Measurements from ENCODE around the gene TTLL10.

TTLL10 gene

DNA sequence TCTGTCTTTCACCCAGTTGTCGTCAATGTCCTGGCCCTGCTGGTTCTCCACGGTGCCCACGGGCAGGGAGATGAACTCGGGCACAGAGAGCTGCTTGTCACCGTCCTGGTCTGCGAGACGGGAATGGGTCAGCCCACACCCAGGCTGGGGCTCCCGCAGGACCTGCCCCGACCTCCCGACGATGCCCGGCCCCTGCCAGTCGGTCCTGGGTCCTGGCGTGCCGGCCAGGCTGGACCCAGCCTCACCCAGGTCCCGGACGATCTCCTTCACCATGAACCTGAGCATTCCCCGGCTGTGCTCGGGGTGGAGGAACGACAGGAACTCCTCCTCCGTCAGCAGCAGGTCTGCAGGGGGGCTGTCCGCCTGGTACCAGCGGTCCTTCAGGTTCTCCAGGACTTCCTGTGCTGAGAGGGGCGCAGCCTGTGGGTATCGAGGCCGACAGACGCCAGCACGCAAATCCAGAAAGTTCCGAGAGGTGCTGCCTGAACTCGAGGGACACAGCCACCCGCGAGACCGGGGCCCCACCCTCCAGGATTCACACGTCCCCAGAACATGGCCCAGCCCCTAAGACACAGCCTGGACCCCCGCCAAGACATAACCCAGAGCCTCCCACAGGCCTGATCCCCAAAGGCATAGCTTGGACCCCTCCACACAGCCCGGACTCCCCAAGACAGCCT, 45.0 kb downstream of the TTLL10 start:
- H3K4me3 ChIP-seq (IDR thresholded peaks at IDR 0.05; ENCODE audit: insufficient read depth, low read depth, low read length), result no peak overlapping the region
- H3K9ac ChIP-seq, result no peak overlapping the region
- H3K27ac ChIP-seq, result no peak overlapping the region
- no peaks in the 10 kb centered on the region for H4K20me1 ChIP-seq (ENCODE audit: insufficient read depth)
- peaks cover 6% of the 10 kb centered on the region; the same call in 1 of the 2 replicates for H3K36me3 ChIP-seq (ENCODE audit: insufficient read depth)
- H3K79me2 ChIP-seq (ENCODE audit: insufficient read depth, low read depth), result no peaks in the 10 kb centered on the region
- no peak overlapping the region for H2AFZ ChIP-seq (ENCODE audit: low read depth)
- H3K4me1 ChIP-seq (ENCODE audit: low read depth, poor library complexity, severe bottlenecking), result peaks cover 12% of the 10 kb centered on the region
- H3K27me3 ChIP-seq (ENCODE audit: insufficient read depth, low read depth), result no peaks in the 10 kb centered on the region
- H3K4me2 ChIP-seq, result no peak overlapping the region
- no peak for TF ChIP-seq CTCF (conservative IDR thresholded peaks at IDR 0.05; ENCODE audit: low read depth, low read length)

DNA sequence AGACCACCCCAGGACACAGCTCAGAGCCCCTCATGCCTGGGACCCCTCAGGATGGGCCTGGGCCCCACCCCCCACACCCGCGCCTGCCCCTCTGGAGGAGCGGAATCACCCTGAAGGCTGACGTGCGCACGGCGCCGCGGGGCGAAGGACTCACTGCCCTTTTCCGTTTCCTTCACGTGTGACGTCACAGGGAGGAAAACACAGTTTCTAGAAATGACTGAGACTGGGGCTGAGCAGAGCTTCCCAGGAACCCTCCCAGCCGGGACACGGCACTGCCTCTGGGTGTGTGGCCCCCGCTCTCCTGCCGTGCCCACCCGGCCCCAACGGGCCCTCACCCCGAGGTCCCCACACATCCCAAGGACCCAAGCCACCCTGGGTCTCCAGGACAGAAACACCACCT, 45.7 kb downstream of the TTLL10 start:
- H3K27ac ChIP-seq, result no peak overlapping the region
- H3K36me3 ChIP-seq (ENCODE audit: insufficient read depth), result peaks cover 6% of the 10 kb centered on the region; the same call in 1 of the 2 replicates
- H3K9ac ChIP-seq, result no peak overlapping the region
- no peak overlapping the region for H2AFZ ChIP-seq (ENCODE audit: low read depth)
- H4K20me1 ChIP-seq (ENCODE audit: insufficient read depth), result no peaks in the 10 kb centered on the region
- H3K79me2 ChIP-seq (ENCODE audit: insufficient read depth, low read depth), result no peaks in the 10 kb centered on the region
- H3K4me1 ChIP-seq (ENCODE audit: low read depth, poor library complexity, severe bottlenecking), result peaks cover 12% of the 10 kb centered on the region
- H3K4me3 ChIP-seq (IDR thresholded peaks at IDR 0.05; ENCODE audit: insufficient read depth, low read depth, low read length), result no peak overlapping the region
- no peak overlapping the region for H3K4me2 ChIP-seq
- no peaks in the 10 kb centered on the region for H3K27me3 ChIP-seq (ENCODE audit: insufficient read depth, low read depth)
- no peak for TF ChIP-seq CTCF (conservative IDR thresholded peaks at IDR 0.05; ENCODE audit: low read depth, low read length)

GRCh38 chr1:1220197-1220596, 46.5 kb downstream of the TTLL10 start:
- Histone ChIP-seq H3K4me3 (IDR thresholded peaks at IDR 0.05; ENCODE audit: insufficient read depth, low read depth, low read length) (no peak overlapping the region), H3K4me2 (no peak overlapping the region), H2AFZ (ENCODE audit: low read depth) (no peak overlapping the region), H4K20me1 (ENCODE audit: insufficient read depth) (no peaks in the 10 kb centered on the region), H3K27me3 (ENCODE audit: insufficient read depth, low read depth) (no peaks in the 10 kb centered on the region), H3K79me2 (ENCODE audit: insufficient read depth, low read depth) (no peaks in the 10 kb centered on the region), H3K36me3 (ENCODE audit: insufficient read depth) (peaks cover 6% of the 10 kb centered on the region; the same call in 1 of the 2 replicates), H3K27ac (no peak overlapping the region), H3K9ac (no peak overlapping the region), H3K4me1 (ENCODE audit: low read depth, poor library complexity, severe bottlenecking) (peaks cover 5% of the 10 kb centered on the region)
- no peak for TF ChIP-seq CTCF (conservative IDR thresholded peaks at IDR 0.05; ENCODE audit: low read depth, low read length)

GRCh38 chr1:1221887-1222574, 48.4 kb downstream of the TTLL10 start:
- H3K27ac ChIP-seq, result no peak overlapping the region
- no peak overlapping the region for H3K4me2 ChIP-seq
- H3K4me3 ChIP-seq (IDR thresholded peaks at IDR 0.05; ENCODE audit: insufficient read depth, low read depth, low read length), result no peak overlapping the region
- TF ChIP-seq CTCF (conservative IDR thresholded peaks at IDR 0.05; ENCODE audit: low read depth, low read length), result no peak
- H2AFZ ChIP-seq (ENCODE audit: low read depth), result no peak overlapping the region
- no peaks in the 10 kb centered on the region for H4K20me1 ChIP-seq (ENCODE audit: insufficient read depth)
- no peak overlapping the region for H3K9ac ChIP-seq
- H3K27me3 ChIP-seq (ENCODE audit: insufficient read depth, low read depth), result no peaks in the 10 kb centered on the region
- no peaks in the 10 kb centered on the region for H3K4me1 ChIP-seq (ENCODE audit: low read depth, poor library complexity, severe bottlenecking)
- peaks cover 7% of the 10 kb centered on the region; the same call in 1 of the 2 replicates for H3K79me2 ChIP-seq (ENCODE audit: insufficient read depth, low read depth)
- peaks cover 6% of the 10 kb centered on the region; the same call in 1 of the 2 replicates for H3K36me3 ChIP-seq (ENCODE audit: insufficient read depth)
